C4-2B (cell line): Measurements from ENCODE around the gene TRAPPC1.

Experiments
- CTCF ChIP-seq: fragments of 450-650 bp; conservative IDR thresholded peaks from 2 replicates; pipeline ENCODE4 v1.5.1; 2017; ENCODE audit warnings: mild to moderate bottlenecking
- ZFX ChIP-seq: fragments of 450-650 bp; IDR thresholded peaks from 2 replicates; pipeline ENCODE4 v1.6.1; 2017

- TF ChIP-seq CTCF (no peak), ZFX (no peak)
Measured at GRCh38 chr17:7977805-7978204, 46.1 kb upstream of the TRAPPC1 start.
